CD8-positive, alpha-beta memory T cell (primary cell): ENCODE data around the gene SSU72. TPM values are rescaled to one million over a fixed set of nuclear protein-coding genes. Genes with fewer than 3 reads are reported as not detected.
"Not testable (repeated sequence)": the region's sequence is repeated elsewhere in the genome, so short reads cannot be mapped to it uniquely, and the experiment has no call there.

Experiments used
- CTCF ChIA-PET: fragments of 350-600 bp; sonication (Branson Sonifier 250); formaldehyde crosslinking; loops from one replicate; lab custom pipeline; 2021; ENCODE audit warnings: antibody characterized with exemption; lab: Charles Lee
- POLR2A ChIA-PET: fragments of 350-600 bp; sonication (Branson Sonifier 250); formaldehyde crosslinking; loops from one replicate; lab custom pipeline; 2021; ENCODE audit warnings: antibody characterized with exemption; lab: Charles Lee
- DNase-seq, 5 donors: peaks; one replicate each; pipeline versions ENCODE4 v3.0.0 to v3.0.0-alpha.2; 2020 to 2022; ENCODE audit warnings: mixed read lengths in 1 of 5
- H3K27ac ChIP-seq: one replicate; pipeline ENCODE4 v1.7.0; 2013; ENCODE audit warnings: low read depth, mild to moderate bottlenecking, low read length, moderate library complexity
- H3K27me3 ChIP-seq: 2 replicates; pipeline ENCODE4 v1.7.0; 2013; ENCODE audit warnings: low read length, mild to moderate bottlenecking; ENCODE audit not compliant: insufficient read depth, poor library complexity, severe bottlenecking
- H3K36me3 ChIP-seq: 2 replicates; pipeline ENCODE4 v1.7.0; 2013; ENCODE audit warnings: mild to moderate bottlenecking, low read length, moderate library complexity; ENCODE audit not compliant: insufficient read depth
- H3K4me1 ChIP-seq: 2 replicates; pipeline ENCODE4 v1.7.0; 2013; ENCODE audit warnings: mild to moderate bottlenecking, low read length, moderate library complexity; ENCODE audit not compliant: insufficient read depth
- H3K4me3 ChIP-seq: 2 replicates; pipeline ENCODE4 v1.7.0; 2013; ENCODE audit warnings: mild to moderate bottlenecking, low read length
- H3K9me3 ChIP-seq: 2 replicates; pipeline ENCODE4 v1.7.0; 2013; ENCODE audit warnings: mild to moderate bottlenecking, low read length
- H3K27ac Mint-ChIP-seq, 8 donors: one replicate each; pipeline ENCODE4 v1.8.0; 2020 to 2021; ENCODE audit warnings: mixed read lengths in 8 of 8, mild to moderate bottlenecking in 6 of 8, inconsistent platforms in 3 of 8, moderate library complexity in 3 of 8
- H3K27me3 Mint-ChIP-seq, 2 donors: one replicate each; pipeline ENCODE4 v1.8.0; 2020 to 2021; ENCODE audit warnings: mixed read lengths in 2 of 2, mild to moderate bottlenecking in 1 of 2, moderate library complexity in 1 of 2
- H3K36me3 Mint-ChIP-seq, 3 donors: one replicate each; pipeline ENCODE4 v1.8.0; 2020 to 2021; ENCODE audit warnings: mixed read lengths in 3 of 3, inconsistent platforms in 1 of 3, mild to moderate bottlenecking in 1 of 3
- H3K4me1 Mint-ChIP-seq, 3 donors: one replicate each; pipeline ENCODE4 v1.8.0; 2020 to 2021; ENCODE audit warnings: mixed read lengths in 3 of 3, inconsistent platforms in 1 of 3, mild to moderate bottlenecking in 1 of 3
- H3K4me3 Mint-ChIP-seq, 7 donors: one replicate each; pipeline ENCODE4 v1.8.0; 2020 to 2021; ENCODE audit warnings: mixed read lengths in 7 of 7, mild to moderate bottlenecking in 6 of 7, moderate library complexity in 4 of 7, inconsistent platforms in 2 of 7
- H3K9me3 Mint-ChIP-seq, 5 donors: one replicate each; pipeline ENCODE4 v1.8.0; 2020 to 2022; ENCODE audit warnings: mixed read lengths in 5 of 5, mild to moderate bottlenecking in 3 of 5, moderate library complexity in 2 of 5, inconsistent platforms in 1 of 5
- polyA plus RNA-seq: library from polyadenylated mRNA; unstranded; fragments of 300-500 nt; fragmentation: Illumina TruSeq; gene quantifications from one replicate; pipeline ENCODE4 v1.2.3, GENCODE V29; 2021
- total RNA-seq, 2 experiments: library from RNA; stranded (reverse); gene quantifications; one replicate each; pipeline ENCODE4 v1.2.3, GENCODE V29; 2021

Gene SSU72
- total and polyA plus RNA-seq, 3 experiments from 2014 or later: 123 to 231 (median 128) TPM

- H3K36me3 ChIP-seq: no peaks in the 10 kb centered on the region
- POLR2A ChIA-PET: no interaction called here
Measured at GRCh38 chr1:1531947-1532346, 42.7 kb downstream of the SSU72 start.

GRCh38 chr1:1529936-1530335, 44.7 kb downstream of the SSU72 start:
- H3K36me3 Mint-ChIP-seq: peaks cover 4 to 34% (median 10%) of the 10 kb centered on the region in 3 donors
- H3K27me3 ChIP-seq: no peaks in the 10 kb centered on the region
- no peaks in the 10 kb centered on the region for H3K27me3 Mint-ChIP-seq
- ChIA-PET POLR2A (no interaction called here), CTCF (no interaction called here)
- H3K36me3 ChIP-seq: no peaks in the 10 kb centered on the region
- no peaks in the 10 kb centered on the region for H3K4me1 ChIP-seq
- no peaks in the 10 kb centered on the region for H3K4me1 Mint-ChIP-seq
- no peaks in the 10 kb centered on the region for H3K9me3 ChIP-seq
- no peak overlapping the region for H3K27ac ChIP-seq
- no peak for DNase-seq
- H3K4me3 ChIP-seq: no peak overlapping the region
- no peak overlapping the region for H3K4me3 Mint-ChIP-seq
- H3K9me3 Mint-ChIP-seq: peaks cover 3 to 8% (median 5%) of the 10 kb centered on the region in 5 donors
- H3K27ac Mint-ChIP-seq: no peak overlapping the region

More at GRCh38 chr1:1531947-1532346, 42.7 kb downstream of the SSU72 start:
- no peaks in the 10 kb centered on the region for H3K27me3 Mint-ChIP-seq
- Histone ChIP-seq H3K27me3 (no peaks in the 10 kb centered on the region), H3K4me3 (no peak overlapping the region), H3K9me3 (no peaks in the 10 kb centered on the region), H3K4me1 (no peaks in the 10 kb centered on the region), H3K27ac (no peak overlapping the region)
- H3K36me3 Mint-ChIP-seq: peaks cover 4 to 24% (median 10%) of the 10 kb centered on the region in 3 donors
- H3K4me3 Mint-ChIP-seq: no peak overlapping the region
- H3K27ac Mint-ChIP-seq: no peak overlapping the region
- peaks cover 3 to 8% (median 5%) of the 10 kb centered on the region in 5 donors for H3K9me3 Mint-ChIP-seq
- no peaks in the 10 kb centered on the region for H3K4me1 Mint-ChIP-seq
- CTCF ChIA-PET: no interaction called here
- no peak for DNase-seq

DNA sequence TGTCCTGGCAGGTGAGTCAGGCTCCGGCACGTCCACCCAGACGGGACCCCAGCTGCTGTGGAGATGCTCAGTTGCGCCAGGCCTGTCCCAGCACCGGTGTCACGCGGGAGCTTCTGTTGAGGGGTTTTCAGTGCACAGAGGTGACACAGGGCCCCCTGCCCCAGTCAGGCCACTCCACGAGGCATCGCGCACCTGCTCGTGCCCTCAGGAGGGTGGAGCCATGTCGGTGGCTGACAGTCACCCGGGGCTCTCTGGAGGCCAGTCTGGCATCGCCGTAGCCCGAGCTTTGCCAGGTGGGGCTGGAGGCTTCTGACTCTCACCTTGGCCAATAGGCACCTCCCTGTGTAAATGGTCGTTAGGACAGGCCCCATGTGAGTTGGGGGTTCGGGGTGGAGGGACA, 45.3 kb downstream of the SSU72 start:
- Mint-ChIP-seq H3K4me3 (no peak overlapping the region), H3K27ac (no peak overlapping the region), H3K4me1 (no peaks in the 10 kb centered on the region), H3K36me3 (peaks cover 4 to 36% (median 10%) of the 10 kb centered on the region in 3 donors), H3K27me3 (no peaks in the 10 kb centered on the region), H3K9me3 (peaks cover 3 to 8% (median 5%) of the 10 kb centered on the region in 5 donors)
- ChIA-PET POLR2A (no interaction called here), CTCF (no interaction called here)
- no peaks in the 10 kb centered on the region for H3K4me1 ChIP-seq
- DNase-seq: no peak
- no peak overlapping the region for H3K27ac ChIP-seq
- H3K4me3 ChIP-seq: no peak overlapping the region
- H3K9me3 ChIP-seq: no peaks in the 10 kb centered on the region
- H3K27me3 ChIP-seq: no peaks in the 10 kb centered on the region
- no peaks in the 10 kb centered on the region for H3K36me3 ChIP-seq

DNA sequence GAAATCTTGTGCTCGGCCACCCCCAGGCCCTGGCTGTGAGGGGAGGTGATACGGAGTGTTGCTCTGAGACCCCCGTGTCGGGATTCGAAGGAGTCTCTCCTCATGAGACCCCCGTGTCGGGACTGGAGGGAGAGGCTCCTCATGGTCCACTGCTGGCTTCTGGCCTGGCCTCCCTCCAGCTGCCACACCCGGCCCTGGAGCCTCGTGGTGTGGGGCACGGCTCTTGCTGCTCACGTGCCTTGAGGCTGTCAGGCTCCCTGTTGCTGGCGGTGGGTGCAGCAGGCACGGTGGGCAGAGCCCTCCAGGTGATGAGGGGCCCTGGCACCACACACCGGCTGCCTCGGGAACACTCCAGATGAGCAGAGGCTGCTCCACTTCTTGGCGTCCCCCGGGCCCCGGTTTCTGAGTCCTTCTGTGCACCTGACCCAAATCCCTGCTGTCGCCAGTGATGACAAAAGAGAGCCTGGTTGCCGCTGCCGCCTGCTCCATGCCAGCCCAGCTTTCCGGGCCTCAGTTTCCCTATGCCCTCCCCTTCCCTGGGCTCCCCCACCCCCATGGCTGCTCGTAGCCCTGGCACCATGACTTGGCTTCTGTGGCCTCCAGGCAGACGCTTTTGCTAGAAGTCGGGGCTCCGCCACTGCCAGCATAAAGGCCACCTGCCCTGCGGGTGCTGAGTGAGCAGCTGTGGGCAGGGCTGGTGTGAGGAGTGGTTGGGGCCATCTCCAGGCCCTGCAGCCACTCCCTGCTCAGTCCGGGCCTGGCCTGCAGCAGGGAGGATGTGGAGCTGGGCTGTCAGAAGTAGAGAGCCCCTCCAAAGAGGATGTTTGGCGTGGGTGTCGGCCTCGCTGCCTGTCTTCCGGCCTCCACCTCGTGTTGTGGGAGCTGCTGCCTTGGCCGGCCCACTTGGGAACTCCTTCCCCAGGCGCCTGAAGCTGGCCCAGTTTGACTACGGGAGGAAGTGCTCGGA, 46.1 kb downstream of the SSU72 start:
- peaks cover 3 to 8% (median 5%) of the 10 kb centered on the region in 5 donors for H3K9me3 Mint-ChIP-seq
- POLR2A ChIA-PET: no interaction called here

GRCh38 chr1:1527092-1527816, 47.4 kb downstream of the SSU72 start:
- Mint-ChIP-seq H3K27me3 (no peaks in the 10 kb centered on the region), H3K27ac (no peak overlapping the region), H3K36me3 (peaks cover 4 to 45% (median 9%) of the 10 kb centered on the region in 3 donors), H3K4me1 (no peaks in the 10 kb centered on the region), H3K4me3 (no peak overlapping the region), H3K9me3 (peaks cover 3 to 8% (median 5%) of the 10 kb centered on the region in 5 donors)
- Histone ChIP-seq H3K4me1 (no peaks in the 10 kb centered on the region), H3K27me3 (no peaks in the 10 kb centered on the region), H3K4me3 (no peak overlapping the region), H3K27ac (no peak overlapping the region), H3K36me3 (no peaks in the 10 kb centered on the region), H3K9me3 (no peaks in the 10 kb centered on the region)
- DNase-seq: no peak
- ChIA-PET POLR2A (no interaction called here), CTCF (no interaction called here)

More for the DNA sequence above, 46.1 kb downstream of the SSU72 start:
- H3K27me3 ChIP-seq: no peaks in the 10 kb centered on the region
- no peaks in the 10 kb centered on the region for H3K27me3 Mint-ChIP-seq
- peaks cover 4 to 38% (median 10%) of the 10 kb centered on the region in 3 donors for H3K36me3 Mint-ChIP-seq
- H3K36me3 ChIP-seq: no peaks in the 10 kb centered on the region
- H3K4me3 ChIP-seq: no peak overlapping the region
- DNase-seq: no peak
- H3K9me3 ChIP-seq: no peaks in the 10 kb centered on the region
- no peaks in the 10 kb centered on the region for H3K4me1 Mint-ChIP-seq
- H3K27ac Mint-ChIP-seq: no peak overlapping the region
- CTCF ChIA-PET: no interaction called here
- H3K27ac ChIP-seq: no peak overlapping the region
- H3K4me1 ChIP-seq: no peaks in the 10 kb centered on the region
- no peak overlapping the region for H3K4me3 Mint-ChIP-seq

- H3K9me3 ChIP-seq, H3K27ac ChIP-seq, H3K4me3 Mint-ChIP-seq, H3K36me3 ChIP-seq, H3K4me1 ChIP-seq, H3K27ac Mint-ChIP-seq, H3K9me3 Mint-ChIP-seq, CTCF ChIA-PET, H3K27me3 Mint-ChIP-seq, H3K4me3 ChIP-seq, H3K27me3 ChIP-seq, H3K4me1 Mint-ChIP-seq, DNase-seq, POLR2A ChIA-PET: not testable (repeated sequence)
- H3K36me3 Mint-ChIP-seq: peaks cover 0 to 46% (median 4%) of the 10 kb centered on the region in 3 donors
Measured at GRCh38 chr1:1526476-1526875, 48.2 kb downstream of the SSU72 start.

GRCh38 chr1:1524750-1525383, 49.8 kb downstream of the SSU72 start:
- H3K4me1 Mint-ChIP-seq, H3K27me3 ChIP-seq, H3K4me3 Mint-ChIP-seq, H3K27me3 Mint-ChIP-seq, H3K27ac ChIP-seq, H3K4me1 ChIP-seq, DNase-seq, H3K4me3 ChIP-seq, H3K27ac Mint-ChIP-seq, H3K9me3 ChIP-seq, H3K9me3 Mint-ChIP-seq, H3K36me3 ChIP-seq, CTCF ChIA-PET: not testable (repeated sequence)
- H3K36me3 Mint-ChIP-seq: peaks cover 0 to 50% (median 0%) of the 10 kb centered on the region in 3 donors
- POLR2A ChIA-PET: interaction anchor here (0.6 kb wide), 1 partner anchor 234 kb away, joined by 4 read pairs; no protein-coding TSS in a partner anchor
